ENCODE measurements around the gene CRYBA1.
"Not testable (repeated sequence)": the region's sequence is repeated elsewhere in the genome, so short reads cannot be mapped to it uniquely, and the experiment has no call there.

Gene CRYBA1

GRCh38 chr17:29216181-29216580 is 30.5 kb upstream of the CRYBA1 start:
- DNase-seq (ENCODE audit: low read depth, low spot score): no peak
- in situ Hi-C loops (cut with HindIII; ENCODE audit: low sequenced_read_pairs): no loop called here
- no peak overlapping the region for H3K4me3 ChIP-seq (ENCODE audit: low read depth, low read length)
- no peak for TF ChIP-seq CTCF (IDR thresholded peaks at IDR 0.05; ENCODE audit: low read depth, low read length)

GRCh38 chr17:29216856-29217255 is 29.8 kb upstream of the CRYBA1 start:
- DNase-seq (ENCODE audit: low read depth, low spot score): no peak
- H3K4me3 ChIP-seq (ENCODE audit: low read depth, low read length): no peak overlapping the region
- no peak for TF ChIP-seq CTCF (IDR thresholded peaks at IDR 0.05; ENCODE audit: low read depth, low read length)
- in situ Hi-C loops (cut with HindIII; ENCODE audit: low sequenced_read_pairs): no loop called here

- in situ Hi-C loops (cut with HindIII; ENCODE audit: low sequenced_read_pairs): no loop called here
- peak; percentile 96 for TF ChIP-seq CTCF (IDR thresholded peaks at IDR 0.05; ENCODE audit: low read depth, low read length)
- peak; percentile 84 for DNase-seq (ENCODE audit: low read depth, low spot score)
Measured at GRCh38 chr17:29219378-29220047, 27.1 kb upstream of the CRYBA1 start.

GRCh38 chr17:29221338-29221737 is 25.3 kb upstream of the CRYBA1 start:
- H3K4me3 ChIP-seq (ENCODE audit: low read depth, low read length); DNase-seq (ENCODE audit: low read depth, low spot score); in situ Hi-C loops (cut with HindIII; ENCODE audit: low sequenced_read_pairs): not testable (repeated sequence)

More at GRCh38 chr17:29219378-29220047, 27.1 kb upstream of the CRYBA1 start:
- H3K4me3 ChIP-seq (ENCODE audit: low read depth, low read length): no peak overlapping the region

GRCh38 chr17:29225396-29225795 is 21.3 kb upstream of the CRYBA1 start:
- TF ChIP-seq CTCF (IDR thresholded peaks at IDR 0.05; ENCODE audit: low read depth, low read length): no peak
- in situ Hi-C loops (cut with HindIII; ENCODE audit: low sequenced_read_pairs): no loop called here
- DNase-seq (ENCODE audit: low read depth, low spot score): no peak
- no peak overlapping the region for H3K4me3 ChIP-seq (ENCODE audit: low read depth, low read length)

- DNase-seq (ENCODE audit: low read depth, low spot score): no peak
- TF ChIP-seq CTCF (IDR thresholded peaks at IDR 0.05; ENCODE audit: low read depth, low read length): no peak
- no peak overlapping the region for H3K4me3 ChIP-seq (ENCODE audit: low read depth, low read length)
- in situ Hi-C loops (cut with HindIII; ENCODE audit: low sequenced_read_pairs): no loop called here
Measured at GRCh38 chr17:29233301-29233700, 13.4 kb upstream of the CRYBA1 start.

- H3K4me3 ChIP-seq (ENCODE audit: low read depth, low read length); DNase-seq (ENCODE audit: low read depth, low spot score); in situ Hi-C loops (cut with HindIII; ENCODE audit: low sequenced_read_pairs): not testable (repeated sequence)
Measured at GRCh38 chr17:29234972-29235371, 11.7 kb upstream of the CRYBA1 start.

GRCh38 chr17:29235904-29236303 is 10.8 kb upstream of the CRYBA1 start:
- in situ Hi-C loops (cut with HindIII; ENCODE audit: low sequenced_read_pairs): no loop called here
- no peak for TF ChIP-seq CTCF (IDR thresholded peaks at IDR 0.05; ENCODE audit: low read depth, low read length)
- no peak for DNase-seq (ENCODE audit: low read depth, low spot score)
- H3K4me3 ChIP-seq (ENCODE audit: low read depth, low read length): no peak overlapping the region

Data from astrocyte of the spinal cord (primary cell).